HG02884 (cell line): ENCODE results near the gene KIAA1671.

ENCODE experiments used
- ATAC-seq: cut with Tn5 transposase; IDR thresholded peaks from one replicate; pipeline ENCODE4 v1.9.1; 2021; ENCODE audit warnings: mild to moderate bottlenecking, moderate library complexity; ENCODE audit not compliant: unreplicated experiment

KIAA1671 gene

DNA sequence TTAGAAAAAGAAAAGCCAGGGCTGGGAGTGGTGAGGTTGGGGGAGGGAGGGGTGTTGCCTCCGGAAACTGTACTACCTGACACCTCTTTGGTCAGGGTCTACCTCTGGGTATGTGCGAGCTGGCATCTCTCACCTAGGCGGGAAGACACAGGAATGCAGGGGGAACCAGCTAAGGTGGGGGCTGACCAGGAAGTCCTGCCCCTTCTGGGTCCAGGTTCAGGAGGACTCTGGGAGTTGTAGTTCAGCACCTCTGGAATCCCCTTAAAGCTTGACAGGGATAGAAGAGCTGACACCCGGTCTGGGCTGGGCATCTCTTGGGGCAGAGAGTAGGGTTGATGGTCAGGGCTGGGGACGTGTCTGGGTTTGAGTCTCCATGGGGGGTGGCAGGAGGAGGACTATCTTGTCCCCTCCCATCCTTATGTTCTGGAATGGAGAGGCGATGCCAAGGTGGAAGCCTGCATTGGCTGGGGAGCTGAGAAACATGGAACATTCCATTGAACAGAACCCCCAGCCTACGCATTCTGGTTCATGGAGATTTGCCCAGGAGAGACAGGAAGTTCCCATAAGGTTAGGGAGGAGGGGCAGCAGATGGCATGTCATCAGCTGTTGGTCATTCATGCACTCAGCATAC is 2.1 kb upstream of the KIAA1671 start:
- ATAC-seq: no peak

DNA sequence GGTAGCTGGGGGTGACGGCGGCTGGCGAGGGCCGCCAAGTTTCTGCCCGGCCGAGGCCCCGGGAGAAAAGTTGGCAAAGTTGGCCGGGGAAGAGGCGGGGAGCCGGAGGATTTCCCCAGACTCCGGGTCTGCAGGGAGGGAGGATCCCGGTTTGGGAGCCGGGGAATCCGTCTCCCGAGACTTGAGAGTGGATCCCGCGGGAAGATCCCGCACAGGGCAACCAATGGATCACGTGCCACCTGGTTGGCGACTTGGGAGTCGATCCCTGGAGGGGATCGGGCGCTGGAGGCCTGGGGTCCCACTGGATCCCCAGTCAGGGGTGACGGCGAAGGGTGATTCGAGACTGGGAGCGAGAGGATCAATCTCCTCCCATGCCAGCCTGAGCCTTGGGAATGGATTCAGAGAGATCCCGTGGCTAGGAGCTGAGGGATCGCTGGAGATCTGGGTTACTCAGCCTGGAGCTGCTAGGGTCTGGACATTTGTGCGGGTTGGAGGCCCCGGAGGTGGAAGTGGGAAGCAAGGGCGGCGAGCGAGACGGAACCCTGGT is 394 bp downstream of the KIAA1671 start:
- no peak for ATAC-seq

DNA sequence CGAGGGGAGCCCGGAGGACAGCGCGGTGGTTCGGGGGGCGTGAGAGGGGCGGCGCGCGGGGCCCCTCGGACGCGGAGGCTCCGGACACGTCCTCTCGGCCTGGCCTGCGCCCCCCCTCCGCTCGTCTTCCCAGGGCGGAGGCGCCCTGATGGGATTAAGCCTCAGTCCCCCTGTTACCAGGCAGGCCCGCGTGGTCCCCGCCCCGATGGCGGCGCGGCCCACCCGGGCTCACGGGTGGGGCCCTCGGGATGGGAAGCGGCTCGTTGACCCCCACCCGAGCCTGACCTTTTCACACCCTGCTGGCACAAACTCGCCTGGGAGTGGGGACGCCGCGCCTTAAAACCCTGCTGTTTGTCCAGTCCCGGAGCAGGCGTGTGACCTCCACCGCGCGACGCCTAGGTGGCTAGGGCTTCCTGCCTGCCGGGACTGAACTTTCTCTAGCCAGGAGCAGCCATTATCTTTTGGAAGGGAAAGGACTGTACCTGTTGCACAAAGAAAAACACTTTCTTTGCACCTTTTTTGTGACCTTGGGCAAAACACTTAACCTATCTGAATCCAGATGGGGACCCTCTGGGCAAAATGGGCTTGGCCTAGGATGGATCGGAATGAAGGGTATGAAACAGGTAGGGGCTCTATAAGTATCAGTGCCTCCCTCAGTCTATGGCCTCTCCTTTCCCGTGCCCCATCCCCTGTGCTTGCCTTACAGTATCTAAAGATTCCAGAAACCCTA is 1.0 kb downstream of the KIAA1671 start:
- ATAC-seq: no peak

DNA sequence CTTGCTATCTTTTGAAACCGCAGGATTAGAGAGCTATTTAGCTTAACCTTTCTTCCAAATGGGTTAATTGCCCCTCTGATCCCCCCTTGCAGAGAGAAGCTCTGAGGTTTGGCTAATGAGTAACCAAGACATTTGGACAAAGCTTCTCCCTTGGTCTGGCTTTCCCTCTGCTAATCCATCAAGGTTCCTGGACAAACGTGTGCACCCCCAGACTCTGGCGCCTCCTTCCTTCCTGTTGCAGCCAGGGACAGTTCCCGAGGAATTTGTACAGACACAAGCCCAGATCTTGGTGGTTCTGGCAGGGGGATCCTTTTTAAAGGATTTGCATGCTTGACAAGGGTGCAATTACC is 1.6 kb downstream of the KIAA1671 start:
- no peak for ATAC-seq

DNA sequence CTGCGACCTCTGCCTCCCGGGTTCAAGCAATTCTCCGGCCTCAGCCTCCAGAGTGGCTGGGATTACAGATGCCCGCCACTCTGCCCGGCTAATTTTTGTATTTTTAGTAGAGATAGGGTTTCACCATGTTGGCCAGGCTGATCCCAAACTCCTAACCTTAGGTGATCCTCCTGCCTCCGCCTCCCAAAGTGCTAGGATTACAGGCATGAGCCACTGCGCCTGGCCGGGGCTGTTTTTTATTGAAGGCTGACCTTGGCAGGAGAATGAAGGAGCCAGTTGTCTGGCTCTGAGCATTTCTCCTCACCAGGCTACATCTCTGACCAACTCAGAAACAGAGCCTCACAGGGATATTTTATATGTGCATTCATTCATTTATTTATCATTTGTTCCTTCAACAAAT is 2.3 kb downstream of the KIAA1671 start:
- no peak for ATAC-seq

DNA sequence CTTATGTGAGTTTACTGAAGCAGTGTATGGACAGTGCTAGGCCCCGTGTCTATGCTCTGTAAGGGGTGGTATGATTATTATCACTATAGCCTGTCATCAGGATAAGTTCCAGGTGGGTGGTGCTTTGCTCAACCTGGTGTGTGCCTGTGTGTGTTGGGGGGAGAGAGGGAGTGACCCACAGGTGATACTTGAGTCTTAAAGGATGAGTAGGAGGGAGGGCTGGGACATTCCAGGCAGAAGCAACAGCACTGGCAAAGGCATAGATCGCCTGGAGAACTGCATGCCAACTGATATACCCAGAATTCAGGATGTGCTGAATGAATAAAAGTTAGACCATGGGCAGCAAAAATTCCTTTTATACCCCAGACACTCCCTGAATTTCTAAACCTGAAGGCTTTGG is 4.5 kb downstream of the KIAA1671 start:
- no peak for ATAC-seq

DNA sequence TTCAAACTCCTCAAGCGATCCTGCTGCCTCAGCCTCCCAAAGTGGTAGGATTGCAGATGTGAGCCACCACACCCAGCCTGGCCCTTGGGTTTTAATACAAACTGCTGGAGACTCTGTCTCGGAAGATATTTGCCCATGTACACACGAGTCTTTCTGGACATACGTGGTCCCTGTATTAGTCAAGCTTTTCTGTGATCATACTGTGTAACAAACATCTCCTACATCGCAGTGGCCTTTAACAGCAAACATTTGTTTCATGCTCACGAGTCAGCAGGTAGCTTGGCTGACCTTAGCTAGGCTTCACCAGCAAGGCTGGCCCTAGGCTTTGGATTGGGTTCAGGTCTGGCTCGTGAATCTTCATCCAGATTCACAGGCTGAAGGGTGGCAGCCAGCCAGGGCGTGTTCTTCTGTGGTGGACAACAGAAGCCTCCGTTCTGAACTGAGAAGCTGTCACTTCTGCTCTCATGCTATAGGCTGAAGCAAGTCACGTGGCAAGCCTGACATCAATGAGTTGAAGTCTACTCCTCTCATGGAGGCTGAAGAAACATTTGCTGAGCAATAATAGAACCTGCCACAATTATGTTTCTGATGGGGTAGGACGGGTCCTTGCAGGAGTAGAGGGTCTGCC is 8.8 kb downstream of the KIAA1671 start:
- no peak for ATAC-seq

DNA sequence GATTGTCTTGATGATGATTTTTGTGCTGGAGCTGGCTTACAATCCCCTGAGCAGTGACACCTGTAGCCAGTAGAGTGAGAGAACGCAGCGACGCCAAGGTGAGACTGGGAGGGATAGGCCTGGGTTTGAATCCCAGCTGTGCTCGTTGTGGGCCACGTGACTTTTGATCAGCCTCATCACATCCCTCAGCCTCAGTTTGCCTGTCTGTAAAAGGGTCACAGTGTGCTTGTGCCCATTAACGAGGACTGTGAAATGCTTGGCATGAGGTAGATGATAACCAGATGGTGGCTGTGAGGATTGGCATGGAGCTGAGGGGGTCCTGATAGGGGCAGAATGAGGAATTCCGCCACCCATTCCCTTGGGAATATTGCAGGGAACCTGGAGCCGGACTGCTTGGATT is 9.6 kb downstream of the KIAA1671 start:
- no peak for ATAC-seq

DNA sequence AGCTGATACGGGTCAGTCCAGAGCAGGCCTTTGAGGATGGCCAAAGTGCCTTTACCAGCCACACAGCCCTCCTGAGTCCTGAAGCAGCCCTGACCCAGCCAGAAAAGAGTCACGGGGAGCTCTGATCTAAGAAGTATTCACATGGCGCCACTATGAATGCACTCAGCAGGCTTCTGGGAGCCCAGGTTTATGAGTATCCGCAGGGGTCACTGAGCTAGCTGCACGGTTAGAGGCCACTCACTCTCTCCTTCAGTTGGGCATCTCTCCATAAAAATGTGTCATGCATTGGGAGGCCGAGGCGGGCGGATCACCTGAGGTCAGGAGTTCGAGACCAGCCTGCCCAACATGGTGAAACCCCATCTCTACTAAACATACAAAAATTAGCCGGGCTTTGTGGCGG is 10.3 kb downstream of the KIAA1671 start:
- ATAC-seq: no peak

DNA sequence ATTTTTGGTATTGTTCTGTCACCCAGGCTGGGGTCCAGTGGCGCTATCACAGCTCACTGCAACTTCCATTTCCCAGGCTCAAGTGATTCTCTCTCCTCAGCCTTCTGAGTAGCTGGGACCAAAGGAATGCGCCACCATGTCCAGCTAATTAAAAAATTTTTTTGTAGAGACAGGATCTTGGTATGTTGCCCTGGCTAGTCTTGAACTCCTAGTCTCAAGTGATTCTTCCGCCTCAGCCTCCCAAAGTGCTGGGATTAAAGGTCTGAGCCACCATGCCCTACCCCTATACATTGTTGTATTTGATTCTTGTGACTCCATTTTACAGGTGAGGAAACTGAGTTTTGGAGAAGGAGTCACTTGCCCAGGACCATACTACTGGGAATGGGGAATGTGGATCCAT is 11.9 kb downstream of the KIAA1671 start:
- no peak for ATAC-seq

DNA sequence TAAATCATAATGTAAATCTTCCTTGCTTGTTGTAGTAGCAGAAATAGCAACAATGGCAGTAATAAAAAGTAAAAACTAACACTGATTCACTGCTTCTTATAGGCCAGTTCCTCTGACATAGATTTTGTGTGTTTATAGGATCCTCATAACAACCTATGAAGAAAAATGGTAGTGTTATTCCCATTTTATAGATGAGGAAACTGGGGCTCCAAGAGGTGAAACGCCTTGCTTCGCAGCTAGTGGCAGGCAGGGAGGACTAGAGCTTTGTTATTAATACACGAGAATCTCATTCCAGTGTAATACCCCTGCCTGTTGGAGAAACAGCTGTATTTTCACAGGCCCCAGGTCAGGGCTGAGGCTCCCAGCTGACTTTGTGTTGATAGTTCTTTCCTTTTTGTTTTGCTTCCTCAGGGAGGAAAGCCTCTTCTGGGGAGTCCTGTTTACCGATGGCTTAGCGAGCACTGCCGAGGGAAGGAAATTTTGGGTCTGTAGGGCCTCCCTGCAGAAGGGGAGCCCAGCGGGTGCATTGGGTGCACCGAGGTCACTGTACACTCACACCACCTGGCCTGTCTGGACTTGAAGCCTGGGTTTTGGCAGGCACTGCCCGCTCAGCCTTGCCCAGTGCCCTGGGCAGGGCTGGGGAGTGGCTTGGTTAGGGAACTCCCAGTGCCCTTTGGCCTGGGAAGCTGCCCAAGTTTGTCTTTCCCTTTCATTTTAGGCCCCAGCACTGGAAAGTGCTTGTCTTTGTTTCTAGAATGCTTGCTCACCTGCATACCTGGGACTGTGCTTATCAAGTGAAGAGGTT is 13.5 kb downstream of the KIAA1671 start:
- ATAC-seq: no peak

DNA sequence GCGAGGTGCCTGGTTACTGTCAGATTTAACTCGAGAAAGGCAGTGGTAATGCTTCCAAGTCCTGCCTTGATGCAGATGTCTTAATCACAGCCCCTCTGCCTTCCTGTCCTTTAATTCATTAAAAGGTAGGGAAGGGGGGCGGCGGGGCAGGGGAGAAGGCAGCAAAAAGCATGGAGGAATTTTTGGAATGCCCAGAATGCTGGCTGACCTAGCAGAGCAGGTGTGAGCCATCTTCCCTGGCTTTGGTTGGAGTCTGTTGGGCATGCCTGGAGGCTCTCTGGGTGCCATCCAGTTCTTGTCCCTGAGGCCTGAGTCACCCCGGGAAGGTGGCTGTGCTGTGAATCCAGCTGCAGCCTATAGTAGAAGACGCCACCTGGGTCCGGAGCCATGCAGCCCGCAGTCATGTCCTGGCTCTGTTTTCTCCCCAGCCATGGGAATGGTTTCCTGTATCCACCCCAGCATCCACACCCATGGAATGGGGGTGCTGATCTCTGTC is 15.6 kb downstream of the KIAA1671 start:
- no peak for ATAC-seq

DNA sequence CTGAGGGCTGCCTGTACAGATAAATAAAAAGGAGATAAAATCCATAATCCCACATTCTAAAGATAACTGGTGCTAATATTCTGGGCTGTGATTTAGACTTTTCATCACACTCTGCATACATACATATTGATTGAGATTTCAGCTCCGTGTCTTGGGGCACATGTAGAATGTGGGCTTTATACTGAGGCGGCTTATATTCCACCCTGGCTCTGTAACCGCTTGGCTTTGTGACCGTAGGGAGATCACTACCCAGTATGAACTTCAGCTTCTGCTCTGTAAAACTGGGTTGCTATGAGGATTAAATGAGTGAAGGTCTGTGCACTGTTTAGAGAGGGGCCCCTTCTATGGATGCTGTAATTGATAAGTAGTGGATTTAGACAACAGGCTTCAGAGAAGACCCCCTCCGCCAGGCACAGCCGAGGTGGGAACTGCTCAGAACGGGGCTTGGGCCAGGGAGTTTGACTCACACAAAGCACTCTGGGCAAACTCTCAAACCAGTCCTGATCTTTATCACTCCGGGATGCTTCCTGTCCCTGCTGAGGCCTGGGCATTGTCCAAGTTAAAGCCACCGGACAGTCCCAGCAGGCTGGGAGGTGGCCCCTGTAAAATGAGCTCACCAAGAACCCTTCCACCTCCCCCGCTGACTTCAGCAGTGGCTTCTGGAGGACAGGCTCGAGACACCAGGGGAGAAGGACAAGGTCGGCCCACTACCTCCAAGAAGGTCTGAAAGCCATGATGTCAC is 17.2 kb downstream of the KIAA1671 start:
- no peak for ATAC-seq

DNA sequence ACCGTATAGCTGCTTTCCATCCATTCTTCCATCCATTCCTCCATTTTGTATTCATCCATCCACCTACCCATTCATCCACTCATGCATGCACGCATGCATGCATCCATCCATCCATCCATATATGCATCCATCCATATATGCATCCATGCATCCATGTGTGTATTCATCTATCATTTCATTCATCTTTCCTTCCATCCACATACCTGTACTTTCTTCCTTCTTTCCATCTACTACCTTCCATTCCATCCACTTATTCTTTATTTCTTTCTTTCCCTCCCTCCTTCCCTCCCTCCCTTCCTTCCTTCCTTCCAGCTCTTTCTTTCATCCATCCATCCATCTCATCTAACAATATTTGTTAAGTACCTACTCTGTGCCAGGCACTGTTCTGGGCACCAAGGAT is 19.9 kb downstream of the KIAA1671 start:
- ATAC-seq: no peak

DNA sequence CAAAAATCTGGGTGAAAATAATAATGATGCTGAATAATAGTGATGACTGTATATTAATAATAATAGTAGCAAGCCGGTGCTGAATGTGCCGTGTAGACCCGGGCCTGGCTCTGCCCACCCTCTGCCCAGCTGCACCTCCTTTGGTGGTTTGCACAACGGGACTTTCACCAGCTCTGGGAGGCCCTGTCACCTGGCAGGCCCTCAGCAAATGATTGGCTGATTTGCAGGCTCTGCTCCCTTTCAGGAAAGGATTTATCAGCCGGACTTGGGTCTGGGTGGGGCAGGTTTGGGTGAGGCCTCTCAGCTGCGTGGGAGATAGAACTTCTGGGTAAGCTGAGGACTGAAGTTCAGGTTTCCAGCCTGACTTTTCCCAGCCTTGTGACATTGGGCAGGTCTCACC is 21.4 kb downstream of the KIAA1671 start:
- ATAC-seq: no peak

DNA sequence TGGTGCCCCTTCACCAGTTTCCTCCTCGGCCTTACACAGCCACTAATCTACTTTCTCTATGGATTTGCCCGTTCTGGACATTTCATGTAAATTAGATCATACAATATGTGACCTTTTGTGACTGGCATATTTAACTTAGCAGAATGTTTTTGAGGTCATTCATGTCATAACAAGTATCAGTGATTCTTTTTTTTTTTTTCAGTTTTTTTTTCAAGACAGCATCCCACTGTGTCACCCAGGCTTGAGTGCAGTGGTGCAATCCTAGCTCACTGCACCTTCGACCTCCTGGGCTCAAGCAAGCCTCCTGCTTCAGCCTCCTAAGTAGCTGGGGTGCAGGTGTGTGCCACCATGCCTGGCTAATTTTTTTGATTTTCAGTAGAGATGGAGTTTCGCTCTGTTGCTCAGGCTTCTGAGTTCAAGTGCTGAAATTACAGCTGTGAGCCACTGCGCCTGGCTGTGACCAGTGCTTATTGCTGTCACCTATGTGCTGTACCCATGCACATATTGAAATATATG is 22.7 kb downstream of the KIAA1671 start:
- no peak for ATAC-seq

DNA sequence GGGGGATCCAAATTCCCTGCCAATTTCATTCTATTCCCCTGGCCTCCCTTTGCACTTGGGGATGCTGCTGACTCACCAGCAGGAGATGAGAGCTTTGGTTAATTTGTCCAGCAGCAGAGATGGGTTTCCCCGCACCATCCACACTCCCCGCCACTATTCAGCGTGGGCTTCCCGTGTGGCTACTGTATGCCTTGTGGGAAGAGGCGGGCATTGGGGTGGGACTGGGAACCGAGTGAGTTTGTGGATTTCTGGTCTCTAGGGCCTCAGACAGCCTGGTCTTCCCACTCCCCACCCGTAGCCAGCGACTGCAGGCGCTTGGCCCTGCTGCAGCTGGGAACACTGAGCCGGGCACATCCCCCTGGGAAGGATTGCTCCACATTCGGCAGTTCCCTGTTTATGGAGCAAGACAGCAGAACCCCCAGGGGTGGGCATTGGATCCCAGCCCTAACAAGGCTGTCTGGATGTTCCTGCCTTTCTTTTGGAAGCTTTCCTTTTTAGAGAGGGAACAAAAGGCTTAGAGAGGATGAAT is 23.4 kb downstream of the KIAA1671 start:
- ATAC-seq: no peak

DNA sequence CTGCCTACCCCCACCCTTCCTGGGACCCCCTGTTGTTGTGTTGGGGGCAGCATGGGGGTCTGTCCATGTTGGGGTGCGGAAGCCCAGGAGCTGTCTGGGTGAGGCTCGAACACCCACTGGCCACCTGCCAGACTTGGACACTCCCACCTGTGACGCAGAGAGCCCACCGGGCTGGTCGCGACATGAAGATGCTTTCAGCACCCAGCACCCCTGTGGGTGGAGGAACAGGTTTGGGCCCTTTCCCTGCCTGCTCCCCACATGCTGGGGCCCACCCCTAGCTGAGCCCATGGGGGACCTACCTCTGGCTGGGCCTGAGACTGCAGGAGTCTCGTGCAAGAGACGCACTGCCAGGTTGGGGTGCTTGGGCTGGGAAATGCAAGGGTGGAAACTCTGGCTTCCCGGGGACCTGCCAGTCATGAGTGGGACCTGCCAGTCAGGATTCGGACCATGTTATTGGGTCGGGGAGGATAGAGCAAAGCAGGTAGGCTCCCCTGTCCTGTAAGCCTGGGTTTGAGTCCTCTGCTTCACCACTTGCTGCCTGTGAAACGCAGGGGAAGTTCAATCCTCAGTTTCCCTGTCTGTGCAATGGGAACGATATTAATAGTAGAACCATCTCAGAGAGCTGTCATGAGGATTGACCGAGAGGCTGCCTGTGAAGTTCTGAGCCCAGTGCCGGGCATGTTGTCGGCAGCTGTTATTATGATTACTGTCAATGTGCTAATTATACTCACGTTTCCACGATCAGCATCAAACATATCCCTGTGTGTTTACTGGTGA is 24.1 kb downstream of the KIAA1671 start:
- no peak for ATAC-seq
